Neural cell (in vitro differentiated cells): ENCODE measurements around the gene HEATR3.

ENCODE experiments used
- RAD21 ChIP-seq: fragments of 450-650 bp; conservative IDR thresholded peaks from 2 replicates; pipeline ENCODE4 v1.6.1; 2014; ENCODE audit warnings: antibody characterized with exemption, mild to moderate bottlenecking, moderate library complexity
- SMC3 ChIP-seq: fragments of 450-650 bp; conservative IDR thresholded peaks from 2 replicates; pipeline ENCODE4 v1.6.1; 2014; ENCODE audit warnings: antibody characterized with exemption, mild to moderate bottlenecking, moderate library complexity; ENCODE audit not compliant: poor library complexity
- TF ChIP-seq, protein P1 (sequence below): fragments of 450-650 bp; IDR thresholded peaks from 2 replicates; pipeline ENCODE4 v1.5.1; 2014; ENCODE audit warnings: antibody characterized with exemption, mild to moderate bottlenecking, moderate library complexity; ENCODE audit not compliant: poor library complexity, severe bottlenecking
- TF ChIP-seq, protein P2 (sequence below): IDR thresholded peaks from 2 replicates; pipeline ENCODE4 v1.6.1; 2012; ENCODE audit warnings: borderline replicate concordance

DNA sequence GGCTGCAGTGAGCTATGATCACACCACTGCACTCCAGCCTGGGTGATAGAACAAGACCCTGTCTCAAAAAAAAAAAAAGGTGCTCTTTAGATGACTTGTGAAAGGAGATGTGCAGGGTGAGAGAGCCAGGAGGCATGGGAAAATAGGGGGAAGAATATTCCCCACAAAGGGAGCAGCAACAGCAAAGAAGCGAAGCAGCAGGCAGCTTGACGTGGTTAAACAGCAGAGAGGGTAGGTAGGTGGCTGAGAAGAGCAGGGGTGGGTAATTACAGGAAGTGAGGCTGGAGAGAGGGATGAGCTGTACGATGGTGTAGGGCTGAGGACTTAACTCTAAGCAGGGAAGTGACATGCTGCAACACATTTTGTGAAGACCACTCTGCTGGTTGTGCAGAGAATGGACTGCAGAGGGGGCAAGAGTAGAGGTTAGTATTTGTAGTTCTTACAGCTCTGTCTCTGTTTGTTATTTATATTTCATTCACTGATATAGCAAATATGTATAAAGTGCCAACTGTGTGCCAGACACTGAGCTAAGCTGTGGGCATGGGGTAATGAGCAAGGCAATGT is 1.6 kb downstream of the HEATR3 start:
- TF ChIP-seq RAD21: peak; percentile 61
- TF ChIP-seq, protein P1, sequence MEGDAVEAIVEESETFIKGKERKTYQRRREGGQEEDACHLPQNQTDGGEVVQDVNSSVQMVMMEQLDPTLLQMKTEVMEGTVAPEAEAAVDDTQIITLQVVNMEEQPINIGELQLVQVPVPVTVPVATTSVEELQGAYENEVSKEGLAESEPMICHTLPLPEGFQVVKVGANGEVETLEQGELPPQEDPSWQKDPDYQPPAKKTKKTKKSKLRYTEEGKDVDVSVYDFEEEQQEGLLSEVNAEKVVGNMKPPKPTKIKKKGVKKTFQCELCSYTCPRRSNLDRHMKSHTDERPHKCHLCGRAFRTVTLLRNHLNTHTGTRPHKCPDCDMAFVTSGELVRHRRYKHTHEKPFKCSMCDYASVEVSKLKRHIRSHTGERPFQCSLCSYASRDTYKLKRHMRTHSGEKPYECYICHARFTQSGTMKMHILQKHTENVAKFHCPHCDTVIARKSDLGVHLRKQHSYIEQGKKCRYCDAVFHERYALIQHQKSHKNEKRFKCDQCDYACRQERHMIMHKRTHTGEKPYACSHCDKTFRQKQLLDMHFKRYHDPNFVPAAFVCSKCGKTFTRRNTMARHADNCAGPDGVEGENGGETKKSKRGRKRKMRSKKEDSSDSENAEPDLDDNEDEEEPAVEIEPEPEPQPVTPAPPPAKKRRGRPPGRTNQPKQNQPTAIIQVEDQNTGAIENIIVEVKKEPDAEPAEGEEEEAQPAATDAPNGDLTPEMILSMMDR: peak; percentile 70
- TF ChIP-seq, protein P2, sequence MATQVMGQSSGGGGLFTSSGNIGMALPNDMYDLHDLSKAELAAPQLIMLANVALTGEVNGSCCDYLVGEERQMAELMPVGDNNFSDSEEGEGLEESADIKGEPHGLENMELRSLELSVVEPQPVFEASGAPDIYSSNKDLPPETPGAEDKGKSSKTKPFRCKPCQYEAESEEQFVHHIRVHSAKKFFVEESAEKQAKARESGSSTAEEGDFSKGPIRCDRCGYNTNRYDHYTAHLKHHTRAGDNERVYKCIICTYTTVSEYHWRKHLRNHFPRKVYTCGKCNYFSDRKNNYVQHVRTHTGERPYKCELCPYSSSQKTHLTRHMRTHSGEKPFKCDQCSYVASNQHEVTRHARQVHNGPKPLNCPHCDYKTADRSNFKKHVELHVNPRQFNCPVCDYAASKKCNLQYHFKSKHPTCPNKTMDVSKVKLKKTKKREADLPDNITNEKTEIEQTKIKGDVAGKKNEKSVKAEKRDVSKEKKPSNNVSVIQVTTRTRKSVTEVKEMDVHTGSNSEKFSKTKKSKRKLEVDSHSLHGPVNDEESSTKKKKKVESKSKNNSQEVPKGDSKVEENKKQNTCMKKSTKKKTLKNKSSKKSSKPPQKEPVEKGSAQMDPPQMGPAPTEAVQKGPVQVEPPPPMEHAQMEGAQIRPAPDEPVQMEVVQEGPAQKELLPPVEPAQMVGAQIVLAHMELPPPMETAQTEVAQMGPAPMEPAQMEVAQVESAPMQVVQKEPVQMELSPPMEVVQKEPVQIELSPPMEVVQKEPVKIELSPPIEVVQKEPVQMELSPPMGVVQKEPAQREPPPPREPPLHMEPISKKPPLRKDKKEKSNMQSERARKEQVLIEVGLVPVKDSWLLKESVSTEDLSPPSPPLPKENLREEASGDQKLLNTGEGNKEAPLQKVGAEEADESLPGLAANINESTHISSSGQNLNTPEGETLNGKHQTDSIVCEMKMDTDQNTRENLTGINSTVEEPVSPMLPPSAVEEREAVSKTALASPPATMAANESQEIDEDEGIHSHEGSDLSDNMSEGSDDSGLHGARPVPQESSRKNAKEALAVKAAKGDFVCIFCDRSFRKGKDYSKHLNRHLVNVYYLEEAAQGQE: no peak
- TF ChIP-seq SMC3: peak; percentile 70
